Vagina (tissue), 2 donors: Measurements from ENCODE around the gene FAM216B.

ENCODE experiments used
- POLR2A ChIP-seq, 2 donors: fragments of 450-650 bp; IDR thresholded peaks; one replicate each; pipeline ENCODE4 v1.6.1; 2017; ENCODE audit warnings: antibody characterized with exemption in 2 of 2, mild to moderate bottlenecking in 2 of 2, moderate library complexity in 2 of 2
- POLR2AphosphoS5 ChIP-seq, 2 donors: sonication (generic); formaldehyde crosslinking; IDR thresholded peaks; one replicate each; pipeline ENCODE4 v1.9.0; 2017; ENCODE audit warnings: antibody characterized with exemption in 2 of 2, mild to moderate bottlenecking in 2 of 2, low read depth in 1 of 2; ENCODE audit not compliant: insufficient read depth in 1 of 2
- TF ChIP-seq, protein P1 (sequence below), 3 experiments: fragments of 450-650 bp in 2 of 3; fragments of 200-600 bp in 1 of 3; sonication (generic) in 1 of 3; IDR thresholded peaks; one replicate each; pipeline ENCODE4 v1.5.1; 2017 to 2019; ENCODE audit warnings: antibody characterized with exemption in 3 of 3, mild to moderate bottlenecking in 2 of 3, moderate library complexity in 2 of 3

DNA sequence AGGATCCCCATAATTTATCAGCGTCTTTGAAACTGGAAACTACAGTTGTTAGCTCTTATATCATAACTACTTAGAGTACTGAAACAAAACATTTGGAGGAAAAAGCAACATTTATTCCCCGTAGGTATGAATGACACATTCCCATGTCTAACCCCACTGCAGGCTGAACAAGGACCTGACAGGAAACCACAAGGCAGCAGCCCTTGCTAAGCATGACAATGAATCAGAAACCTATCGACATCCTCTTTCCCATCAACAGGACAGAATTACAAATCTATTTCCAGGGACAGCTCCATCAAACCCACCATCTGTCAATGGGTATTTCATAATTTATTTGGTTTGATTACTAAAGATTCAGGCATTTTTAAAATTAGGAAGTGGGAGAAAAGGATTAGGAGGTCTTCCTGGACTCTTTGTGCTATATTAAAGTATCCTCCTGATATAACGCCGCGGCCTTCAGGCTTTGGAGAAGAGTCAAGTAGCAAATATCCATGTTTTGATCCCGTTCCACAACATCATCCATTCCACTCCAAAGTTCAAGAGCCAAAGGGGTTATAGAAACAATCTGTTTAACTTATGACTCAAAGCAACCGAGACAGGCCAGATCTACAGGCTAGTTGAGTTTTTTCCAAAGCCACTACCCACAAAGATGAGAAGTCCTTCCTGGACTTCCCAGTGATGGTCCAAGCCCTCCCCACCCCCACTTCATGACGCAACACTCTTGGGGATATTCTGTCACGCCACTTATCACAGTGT, 51.1 kb downstream of the FAM216B start:
- TF ChIP-seq, protein P1, sequence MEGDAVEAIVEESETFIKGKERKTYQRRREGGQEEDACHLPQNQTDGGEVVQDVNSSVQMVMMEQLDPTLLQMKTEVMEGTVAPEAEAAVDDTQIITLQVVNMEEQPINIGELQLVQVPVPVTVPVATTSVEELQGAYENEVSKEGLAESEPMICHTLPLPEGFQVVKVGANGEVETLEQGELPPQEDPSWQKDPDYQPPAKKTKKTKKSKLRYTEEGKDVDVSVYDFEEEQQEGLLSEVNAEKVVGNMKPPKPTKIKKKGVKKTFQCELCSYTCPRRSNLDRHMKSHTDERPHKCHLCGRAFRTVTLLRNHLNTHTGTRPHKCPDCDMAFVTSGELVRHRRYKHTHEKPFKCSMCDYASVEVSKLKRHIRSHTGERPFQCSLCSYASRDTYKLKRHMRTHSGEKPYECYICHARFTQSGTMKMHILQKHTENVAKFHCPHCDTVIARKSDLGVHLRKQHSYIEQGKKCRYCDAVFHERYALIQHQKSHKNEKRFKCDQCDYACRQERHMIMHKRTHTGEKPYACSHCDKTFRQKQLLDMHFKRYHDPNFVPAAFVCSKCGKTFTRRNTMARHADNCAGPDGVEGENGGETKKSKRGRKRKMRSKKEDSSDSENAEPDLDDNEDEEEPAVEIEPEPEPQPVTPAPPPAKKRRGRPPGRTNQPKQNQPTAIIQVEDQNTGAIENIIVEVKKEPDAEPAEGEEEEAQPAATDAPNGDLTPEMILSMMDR (IDR thresholded peaks at IDR 0.05), result no peak
- TF ChIP-seq POLR2AphosphoS5 (IDR thresholded peaks at IDR 0.05; ENCODE audit: insufficient read depth in 1 of 2, low read depth in 1 of 2), result no peak
- TF ChIP-seq POLR2A (IDR thresholded peaks at IDR 0.05), result no peak
